OCI-LY3 (cell line): Measurements from ENCODE around the gene ADAR.

Source experiments
- CTCF ChIP-seq: fragments of 200-600, 300-600 bp; sonication (generic); IDR thresholded peaks from 2 replicates; pipeline ENCODE4 v1.5.1; 2014; ENCODE audit warnings: antibody characterized with exemption, low read length, low read depth
- EZH2phosphoT487 ChIP-seq: fragments of 200-600 bp; shearing (Covaris generic); IDR thresholded peaks from 2 replicates; pipeline ENCODE4 v1.6.1; 2018; ENCODE audit warnings: antibody characterized with exemption, mixed run types, low read depth

DNA sequence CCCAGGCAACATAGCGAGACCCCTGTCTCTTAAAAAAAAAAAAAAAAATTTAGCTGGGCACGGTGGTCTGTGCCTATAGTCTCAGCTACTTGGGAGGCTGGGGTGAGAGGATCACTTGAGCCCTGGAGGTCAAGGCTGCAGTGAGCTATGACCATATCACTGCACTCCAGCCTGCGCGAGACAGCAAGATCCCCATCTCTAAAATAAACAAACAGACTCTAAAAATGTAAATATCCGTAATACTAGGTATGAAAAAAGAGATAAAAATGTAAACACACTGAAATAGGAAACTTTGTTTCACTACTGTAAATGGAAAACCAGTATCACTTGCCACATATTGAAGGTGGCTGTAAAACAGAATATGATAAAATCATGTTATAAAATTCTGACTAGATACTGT, 17.2 kb downstream of the ADAR start:
- no peak for TF ChIP-seq CTCF
- TF ChIP-seq EZH2phosphoT487 = no peak
